Neutrophil (primary cell): Measurements from ENCODE around the gene PTPN3.

Source experiments
- H3K27ac ChIP-seq: fragments of 200-600 bp; sonication (generic); 2 replicates; pipeline ENCODE4 v1.5.1; 2016; ENCODE audit warnings: mild to moderate bottlenecking, moderate library complexity
- H3K27me3 ChIP-seq: fragments of 200-600 bp; sonication (generic); 2 replicates; pipeline ENCODE4 v1.6.0; 2016; ENCODE audit warnings: mild to moderate bottlenecking
- H3K36me3 ChIP-seq: fragments of 200-600 bp; sonication (generic); 2 replicates; pipeline ENCODE4 v1.5.1; 2017
- H3K4me1 ChIP-seq, 2 experiments: fragments of 200-600 bp in 1 of 2; sonication (generic) in 1 of 2; 1 replicate in 1 of 2; 2 replicates in 1 of 2; pipeline versions ENCODE4 v1.5.1 to v1.6.1; 2013 to 2016; ENCODE audit warnings: low read depth in 1 of 2, low read length in 1 of 2, mild to moderate bottlenecking in 1 of 2, moderate library complexity in 1 of 2; ENCODE audit not compliant: control insufficient read depth in 1 of 2, insufficient read depth in 1 of 2
- H3K4me3 ChIP-seq, 2 experiments: fragments of 200-600 bp in 1 of 2; sonication (generic) in 1 of 2; 1 replicate in 1 of 2; 2 replicates in 1 of 2; pipeline ENCODE4 v1.5.1; 2013 to 2016; ENCODE audit warnings: low read depth in 1 of 2, low read length in 1 of 2, mild to moderate bottlenecking in 1 of 2, moderate library complexity in 1 of 2
- H3K9me3 ChIP-seq: fragments of 200-600 bp; sonication (generic); 2 replicates; pipeline ENCODE4 v1.5.1; 2016
- CTCF ChIP-seq: fragments of 200-600 bp; sonication (generic); IDR thresholded peaks from 2 replicates; pipeline ENCODE4 v1.5.1; 2016; ENCODE audit warnings: antibody characterized with exemption

The PTPN3 gene

GRCh38 chr9:109459423-109459822, 38.7 kb downstream of the PTPN3 start:
- H3K9me3 ChIP-seq = no peaks in the 10 kb centered on the region
- H3K27me3 ChIP-seq = peaks cover 73% of the 10 kb centered on the region
- H3K36me3 ChIP-seq = no peaks in the 10 kb centered on the region
- TF ChIP-seq CTCF = no peak
- no peak overlapping the region for H3K4me3 ChIP-seq
- H3K27ac ChIP-seq = no peak overlapping the region
- H3K4me1 ChIP-seq = no peaks in the 10 kb centered on the region

GRCh38 chr9:109458453-109459211, 39.5 kb downstream of the PTPN3 start:
- H3K27me3 ChIP-seq = peaks cover 74% of the 10 kb centered on the region
- TF ChIP-seq CTCF = no peak
- H3K27ac ChIP-seq = no peak overlapping the region

GRCh38 chr9:109456811-109457210, 41.3 kb downstream of the PTPN3 start:
- Histone ChIP-seq H3K27me3 (peaks cover 77% of the 10 kb centered on the region), H3K4me1 (no peaks in the 10 kb centered on the region), H3K4me3 (no peak overlapping the region), H3K9me3 (no peaks in the 10 kb centered on the region), H3K36me3 (no peaks in the 10 kb centered on the region), H3K27ac (no peak overlapping the region)
- TF ChIP-seq CTCF = no peak

More at GRCh38 chr9:109458453-109459211, 39.5 kb downstream of the PTPN3 start:
- Histone ChIP-seq H3K4me1 (no peaks in the 10 kb centered on the region), H3K36me3 (no peaks in the 10 kb centered on the region), H3K4me3 (no peak overlapping the region), H3K9me3 (no peaks in the 10 kb centered on the region)

GRCh38 chr9:109455861-109456260, 42.2 kb downstream of the PTPN3 start:
- Histone ChIP-seq H3K9me3 (no peaks in the 10 kb centered on the region), H3K27ac (no peak overlapping the region), H3K4me3 (no peak overlapping the region), H3K27me3 (peaks cover 80% of the 10 kb centered on the region), H3K4me1 (no peaks in the 10 kb centered on the region), H3K36me3 (no peaks in the 10 kb centered on the region)
- no peak for TF ChIP-seq CTCF

GRCh38 chr9:109455391-109455790, 42.7 kb downstream of the PTPN3 start:
- TF ChIP-seq CTCF = no peak
- H3K36me3 ChIP-seq = no peaks in the 10 kb centered on the region
- no peak overlapping the region for H3K27ac ChIP-seq
- H3K4me1 ChIP-seq = no peaks in the 10 kb centered on the region
- no peaks in the 10 kb centered on the region for H3K9me3 ChIP-seq
- H3K4me3 ChIP-seq = no peak overlapping the region
- peaks cover 78% of the 10 kb centered on the region for H3K27me3 ChIP-seq
